Stomach (tissue), 19 donors: ENCODE measurements around the gene PTGER1. TPM values are rescaled to one million over a fixed set of nuclear protein-coding genes. Genes with fewer than 3 reads are reported as not detected.
A peak's percentile ranks its signal among the peaks of the same experiment; 100 is the strongest.

Source experiments
- DNase-seq, 2 donors: peaks; one replicate each; pipeline versions ENCODE4 v3.0.0 to v3.0.0-alpha.2; 2013 to 2019
- H3K27ac ChIP-seq, 5 donors: fragments of 200-600 bp in 4 of 5; sonication (generic) in 4 of 5; one replicate each; pipeline ENCODE4 v1.5.1; 2013 to 2019; ENCODE audit warnings: mild to moderate bottlenecking in 1 of 5, moderate library complexity in 1 of 5
- H3K27me3 ChIP-seq, 3 donors: fragments of 200-600 bp; sonication (generic); one replicate each; pipeline ENCODE4 v1.5.1; 2017 to 2019; ENCODE audit warnings: mixed run types in 1 of 3
- H3K36me3 ChIP-seq, 4 donors: fragments of 200-600 bp; sonication (generic); 1 replicate in 3 of 4; 2 replicates in 1 of 4; pipeline ENCODE4 v1.5.1; 2016 to 2019
- H3K4me1 ChIP-seq, 4 donors: fragments of 200-600 bp; sonication (generic); one replicate each; pipeline ENCODE4 v1.5.1; 2016 to 2019
- H3K4me3 ChIP-seq, 4 donors: fragments of 200-600 bp; sonication (generic) in 3 of 4; one replicate each; pipeline ENCODE4 v1.5.1; 2016 to 2019; ENCODE audit warnings: mild to moderate bottlenecking in 1 of 4
- H3K9me3 ChIP-seq, 4 donors: fragments of 200-600 bp; sonication (generic); one replicate each; pipeline ENCODE4 v1.5.1; 2016 to 2019
- EP300 ChIP-seq: sonication (generic); formaldehyde crosslinking; IDR thresholded peaks from one replicate; pipeline ENCODE4 v1.6.1; 2017; ENCODE audit warnings: antibody characterized with exemption
- POLR2A ChIP-seq, 4 donors: fragments of 450-650 bp; IDR thresholded peaks; one replicate each; pipeline ENCODE4 v1.6.1; 2016; ENCODE audit warnings: antibody characterized with exemption in 4 of 4, control low read depth in 2 of 4, mild to moderate bottlenecking in 1 of 4, moderate library complexity in 1 of 4
- POLR2AphosphoS5 ChIP-seq, 3 donors: sonication (generic); formaldehyde crosslinking; IDR thresholded peaks; one replicate each; pipeline ENCODE4 v1.6.1; 2016; ENCODE audit warnings: antibody characterized with exemption in 3 of 3
- WGBS, 5 donors: extraction: QIAGEN DNeasy Blood & Tissue Kit in 3 of 5; methylation state at CpG; one replicate each; pipeline versions ENCODE4 v1.1.5 to v1.1.7; 2013 to 2018; 5-methylcytosine and 5-hydroxymethylcytosine counted together
- intact Hi-C: fragments of 100-400 bp; cut with DNase I; formaldehyde crosslinking; loops from one replicate; pipeline ENCODE4 v1.15.1; 2023; ENCODE audit warnings: low total_unique reads
- long read RNA-seq, 10 donors: transcript quantifications; one replicate each; lab custom pipeline, GENCODE V29; 2026
- polyA plus RNA-seq, 3 donors: library from polyadenylated mRNA; stranded (reverse); fragments of 200-250 nt; gene quantifications; one replicate each; pipeline ENCODE4 v1.2.3, GENCODE V29; 2013
- total RNA-seq, 5 donors: library from RNA; depleted of rRNA; stranded (reverse); fragments of >200 nt; gene quantifications; one replicate each; pipeline versions ENCODE4 v1.1.0 to v1.2.3, GENCODE V29; 2014 to 2016
- TF ChIP-seq, protein P1 (sequence below), 7 experiments: fragments of 450-650 bp in 4 of 7; fragments of 200-600 bp in 3 of 7; sonication (generic) in 3 of 7; IDR thresholded peaks; one replicate each; pipeline ENCODE4 v1.5.1; 2016 to 2019; ENCODE audit warnings: antibody characterized with exemption in 7 of 7, control low read depth in 2 of 7, mild to moderate bottlenecking in 1 of 7
- donor health status: healthy with polysubstance abuse.
- donor health status: Bipolar disorder and iron deficiency.
- donor health status: healthy.

Gene PTGER1, protein sequence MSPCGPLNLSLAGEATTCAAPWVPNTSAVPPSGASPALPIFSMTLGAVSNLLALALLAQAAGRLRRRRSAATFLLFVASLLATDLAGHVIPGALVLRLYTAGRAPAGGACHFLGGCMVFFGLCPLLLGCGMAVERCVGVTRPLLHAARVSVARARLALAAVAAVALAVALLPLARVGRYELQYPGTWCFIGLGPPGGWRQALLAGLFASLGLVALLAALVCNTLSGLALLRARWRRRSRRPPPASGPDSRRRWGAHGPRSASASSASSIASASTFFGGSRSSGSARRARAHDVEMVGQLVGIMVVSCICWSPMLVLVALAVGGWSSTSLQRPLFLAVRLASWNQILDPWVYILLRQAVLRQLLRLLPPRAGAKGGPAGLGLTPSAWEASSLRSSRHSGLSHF
- total RNA-seq (1 to 10 TPM in 2 of 5 donors, not detected in 3; 1.2 to 3.3 TPM), polyA plus RNA-seq (1 to 10 TPM in 2 of 3 donors, not detected in 1; 1.4 to 3.4 TPM)
- long read RNA-seq, donor 1, transcript PTGER1-201 (3 exons, 1,421 nt): major isoform, 5 of 5 reads
- long read RNA-seq, donor 1, partial matches to known transcripts: 0 of 5 reads
- long read RNA-seq, donor 1, other reads (novel, unspliced or antisense): 0 of 5 reads
- long read RNA-seq, donor 2, transcript PTGER1-201 (3 exons, 1,421 nt): major isoform, 5 of 5 reads
- long read RNA-seq, donor 2, partial matches to known transcripts: 0 of 5 reads
- long read RNA-seq, donor 2, other reads (novel, unspliced or antisense): 0 of 5 reads
- long read RNA-seq, donor 3, partial matches to known transcripts: 0 of 4 reads
- long read RNA-seq, donor 3, other reads (novel, unspliced or antisense): 0 of 4 reads
- long read RNA-seq, donor 4, partial matches to known transcripts: 0 of 1 reads
- long read RNA-seq, donor 4, other reads (novel, unspliced or antisense): 0 of 1 reads
- long read RNA-seq, donor 5, transcript PTGER1-201 (3 exons, 1,421 nt): major isoform, 17 of 17 reads
- long read RNA-seq, donor 5, partial matches to known transcripts: 0 of 17 reads
- long read RNA-seq, donor 5, other reads (novel, unspliced or antisense): 0 of 17 reads
- long read RNA-seq, donor 6, transcript PTGER1-201 (3 exons, 1,421 nt): major isoform, 15 of 15 reads
- long read RNA-seq, donor 6, partial matches to known transcripts: 0 of 15 reads
- long read RNA-seq, donor 6, other reads (novel, unspliced or antisense): 0 of 15 reads
- long read RNA-seq, donor 7, transcript PTGER1-201 (3 exons, 1,421 nt): major isoform, 7 of 7 reads
- long read RNA-seq, donor 7, partial matches to known transcripts: 0 of 7 reads
- long read RNA-seq, donor 7, other reads (novel, unspliced or antisense): 0 of 7 reads
- long read RNA-seq, donor 8, partial matches to known transcripts: 0 of 2 reads
- long read RNA-seq, donor 8, other reads (novel, unspliced or antisense): 0 of 2 reads
- long read RNA-seq, donor 9, partial matches to known transcripts: 0 of 2 reads
- long read RNA-seq, donor 9, other reads (novel, unspliced or antisense): 0 of 2 reads
- long read RNA-seq, donor 10, partial matches to known transcripts: 0 of 2 reads
- long read RNA-seq, donor 10, other reads (novel, unspliced or antisense): 0 of 2 reads

DNA sequence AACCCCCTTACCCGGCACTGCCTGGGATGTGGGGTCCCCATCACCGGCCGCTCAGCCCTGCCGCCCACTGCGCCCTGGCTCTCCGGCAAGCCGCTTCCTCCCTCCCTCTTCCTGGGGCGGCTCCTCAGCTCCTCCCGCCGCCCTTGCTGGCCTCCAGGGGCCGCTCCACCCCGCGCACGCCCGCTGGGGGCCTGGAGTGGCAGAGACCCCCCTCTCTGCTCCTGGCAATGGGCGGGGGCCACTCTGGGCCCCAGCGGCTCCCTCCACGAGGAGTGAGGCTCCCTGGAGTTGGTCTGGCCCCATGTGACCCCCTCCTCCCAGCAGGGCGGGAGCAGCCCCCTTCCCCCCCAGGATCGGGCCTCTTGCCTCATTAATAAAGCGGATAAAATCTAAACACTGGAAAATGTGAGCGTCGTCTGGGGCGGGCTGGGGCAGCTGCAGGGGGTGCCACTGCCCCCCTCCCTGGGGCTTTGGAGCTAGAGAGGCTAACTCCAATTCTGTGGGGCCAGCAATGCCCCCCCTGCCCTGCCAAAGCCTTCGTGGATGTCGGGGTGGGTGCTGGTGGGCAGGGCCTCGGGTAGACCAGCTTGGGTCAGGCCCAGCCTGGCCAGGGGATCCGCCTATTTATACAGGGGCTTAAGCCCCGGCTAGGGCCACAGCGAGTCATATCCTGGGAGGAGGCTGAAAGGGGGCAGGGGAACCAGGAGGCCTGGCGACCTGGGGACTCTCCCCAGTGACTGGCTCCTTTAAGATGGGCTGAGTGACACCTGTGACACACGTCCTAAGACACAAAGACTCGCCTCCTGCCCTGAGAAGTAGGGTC lies at the start of gene PTGER1:
PTGER1 (minus strand) TSS at position 104 of the 823 bp plus-strand sequence. CDS start 1,034 bp downstream, outside the sequence.
- Histone ChIP-seq H3K4me1 (peaks cover 61 to 78% (median 69%) of the 10 kb centered on the region in 4 donors), H3K36me3 (peaks cover 20 to 47% (median 45%) of the 10 kb centered on the region in 4 donors), H3K9me3 (no peaks in the 10 kb centered on the region), H3K27ac (peak within 1 kb of the TSS in 4 of 5 donors; percentile 18 to 82 (median 74)), H3K4me3 (peak within 1 kb of the TSS; percentile 18 to 46 (median 26)), H3K27me3 (peaks cover 0 to 47% (median 29%) of the 10 kb centered on the region in 3 donors)
- TF ChIP-seq, protein P1, sequence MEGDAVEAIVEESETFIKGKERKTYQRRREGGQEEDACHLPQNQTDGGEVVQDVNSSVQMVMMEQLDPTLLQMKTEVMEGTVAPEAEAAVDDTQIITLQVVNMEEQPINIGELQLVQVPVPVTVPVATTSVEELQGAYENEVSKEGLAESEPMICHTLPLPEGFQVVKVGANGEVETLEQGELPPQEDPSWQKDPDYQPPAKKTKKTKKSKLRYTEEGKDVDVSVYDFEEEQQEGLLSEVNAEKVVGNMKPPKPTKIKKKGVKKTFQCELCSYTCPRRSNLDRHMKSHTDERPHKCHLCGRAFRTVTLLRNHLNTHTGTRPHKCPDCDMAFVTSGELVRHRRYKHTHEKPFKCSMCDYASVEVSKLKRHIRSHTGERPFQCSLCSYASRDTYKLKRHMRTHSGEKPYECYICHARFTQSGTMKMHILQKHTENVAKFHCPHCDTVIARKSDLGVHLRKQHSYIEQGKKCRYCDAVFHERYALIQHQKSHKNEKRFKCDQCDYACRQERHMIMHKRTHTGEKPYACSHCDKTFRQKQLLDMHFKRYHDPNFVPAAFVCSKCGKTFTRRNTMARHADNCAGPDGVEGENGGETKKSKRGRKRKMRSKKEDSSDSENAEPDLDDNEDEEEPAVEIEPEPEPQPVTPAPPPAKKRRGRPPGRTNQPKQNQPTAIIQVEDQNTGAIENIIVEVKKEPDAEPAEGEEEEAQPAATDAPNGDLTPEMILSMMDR (IDR thresholded peaks at IDR 0.05): peak in 3 of 7 experiments; percentile 5 to 48 (median 22)
- no peak for TF ChIP-seq POLR2AphosphoS5 (IDR thresholded peaks at IDR 0.05)
- TF ChIP-seq POLR2A (IDR thresholded peaks at IDR 0.05): no peak
- TF ChIP-seq EP300: no peak
- intact Hi-C loops: no loop called here
- WGBS, 5 donors: 5 to 11% (median 7%) methylated on average over 23 to 33 of the region's 33 CpGs
- DNase-seq: peak in 1 of 2 donors; percentile 82

- Histone ChIP-seq H3K4me3 (no peak overlapping the region), H3K27ac (peak overlapping the region in 4 of 5 donors; percentile 99 to 100 (median 100)), H3K27me3 (no peaks in the 10 kb centered on the region), H3K4me1 (peaks cover 30 to 57% (median 35%) of the 10 kb centered on the region in 4 donors), H3K9me3 (no peaks in the 10 kb centered on the region), H3K36me3 (peaks cover 8 to 13% (median 10%) of the 10 kb centered on the region in 4 donors)
- intact Hi-C loops: no loop called here
- WGBS, 5 donors: 91 to 96% (median 92%) methylated on average over 4 of the region's 4 CpGs
- TF ChIP-seq, protein P1 (IDR thresholded peaks at IDR 0.05): no peak
- TF ChIP-seq POLR2AphosphoS5 (IDR thresholded peaks at IDR 0.05) (no peak), POLR2A (IDR thresholded peaks at IDR 0.05) (no peak), EP300 (no peak)
- no peak for DNase-seq
These were observed 45.4 kb upstream of the PTGER1 start for GRCh38 chr19:14520543-14520942.

GRCh38 chr19:14519860-14520407 lies 44.8 kb upstream of the PTGER1 start:
- H3K27ac ChIP-seq: peak overlapping the region; percentile 97 to 100 (median 99)
- H3K27me3 ChIP-seq: no peaks in the 10 kb centered on the region
- 38 to 59% (median 46%) methylated on average over 2 of the region's 2 CpGs for WGBS, 5 donors
- TF ChIP-seq, protein P1 (IDR thresholded peaks at IDR 0.05): no peak
- TF ChIP-seq POLR2A (IDR thresholded peaks at IDR 0.05) (no peak), POLR2AphosphoS5 (IDR thresholded peaks at IDR 0.05) (peak in 2 of 3 donors; percentile 37 to 83)
- peaks cover 14 to 19% (median 17%) of the 10 kb centered on the region in 4 donors for H3K36me3 ChIP-seq
- no peaks in the 10 kb centered on the region for H3K9me3 ChIP-seq
- peak; percentile 57 to 60 for DNase-seq
- intact Hi-C loops: no loop called here
- H3K4me1 ChIP-seq: peaks cover 36 to 63% (median 41%) of the 10 kb centered on the region in 4 donors
- no peak overlapping the region for H3K4me3 ChIP-seq
